Activated CD8-positive, alpha-beta memory T cell treated with anti-CD3 and anti-CD28 coated beads for 36 hours (primary cell): ENCODE data around the gene RAB11FIP4. TPM values are rescaled to one million over a fixed set of nuclear protein-coding genes. Genes with fewer than 3 reads are reported as not detected.

Experiments
- CTCF ChIA-PET: fragments of 350-600 bp; sonication (Branson Sonifier 250); formaldehyde crosslinking; loops from one replicate; lab custom pipeline; 2021; ENCODE audit warnings: antibody characterized with exemption; lab: Charles Lee
- POLR2A ChIA-PET: fragments of 350-600 bp; sonication (Branson Sonifier 250); formaldehyde crosslinking; loops from one replicate; lab custom pipeline; 2021; ENCODE audit warnings: antibody characterized with exemption; lab: Charles Lee
- total RNA-seq, 2 experiments: library from RNA; stranded (reverse); gene quantifications; one replicate each; pipeline ENCODE4 v1.2.3, GENCODE V29; 2021

Gene RAB11FIP4
- total RNA-seq, 2 experiments from 2014 or later: 14.8 to 17.8 TPM

DNA sequence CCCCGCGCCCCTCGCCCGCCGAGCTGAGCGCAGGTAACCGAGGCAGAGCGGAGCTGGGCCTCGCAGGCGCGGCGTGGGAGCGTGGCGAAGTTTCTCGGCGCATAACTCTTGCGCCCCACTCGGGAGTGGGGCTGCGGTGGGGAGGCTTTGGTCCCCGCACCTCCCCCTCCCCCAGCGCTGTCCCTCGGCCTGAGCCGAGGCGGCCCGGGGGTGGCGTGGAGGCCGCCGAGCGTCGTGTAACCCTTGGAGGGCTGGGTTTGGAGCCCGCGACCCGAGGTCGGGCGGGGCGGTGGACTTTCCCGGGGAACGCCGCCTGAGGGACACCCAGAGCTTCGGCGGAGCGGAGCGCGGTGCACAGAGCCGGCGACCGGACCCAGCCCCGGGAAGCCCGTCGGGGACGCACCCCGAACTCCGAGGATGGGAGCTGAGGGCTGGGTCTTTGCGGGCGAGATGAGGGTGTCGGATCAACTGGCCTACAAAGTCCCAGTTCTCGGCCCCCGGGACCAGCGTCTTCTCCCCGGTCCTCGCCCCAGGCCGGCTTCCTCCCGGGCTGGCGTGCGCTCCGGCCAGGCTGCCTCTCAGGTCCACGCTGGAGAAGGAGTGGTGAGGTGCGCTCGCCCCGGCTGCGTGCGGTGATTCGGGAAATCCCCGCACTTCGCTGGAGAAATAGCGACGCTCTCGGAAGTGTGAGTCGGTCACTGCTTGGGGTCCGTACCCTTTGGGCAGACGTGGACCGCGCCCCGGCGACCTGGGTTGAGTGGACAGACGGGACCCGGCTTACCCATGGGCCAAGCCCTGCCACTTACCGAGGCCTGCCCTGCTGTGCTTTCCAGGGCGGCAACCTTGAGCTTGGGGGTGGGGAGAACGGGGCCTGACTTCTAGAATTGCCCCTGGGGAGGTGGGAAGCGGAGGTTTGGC, 168.4 kb downstream of the RAB11FIP4 start:
- ChIA-PET CTCF (interaction anchor here (0.5 to 1.6 kb wide), 2 partner anchors 122 to 285 kb away, joined by 3 to 4 read pairs; no protein-coding TSS in a partner anchor), POLR2A (no interaction called here)

- ChIA-PET CTCF (no interaction called here), POLR2A (no interaction called here)
These were observed 169.3 kb downstream of the RAB11FIP4 start for GRCh38 chr17:31560616-31561235.

GRCh38 chr17:31561469-31562375, 170.2 kb downstream of the RAB11FIP4 start:
- ChIA-PET CTCF (interaction anchor here (0.8 kb wide), 1 partner anchor 281 kb away, joined by 3 read pairs; no protein-coding TSS in a partner anchor), POLR2A (no interaction called here)

- ChIA-PET POLR2A (no interaction called here), CTCF (no interaction called here)
These were observed 170.9 kb downstream of the RAB11FIP4 start for GRCh38 chr17:31562376-31562840.

DNA sequence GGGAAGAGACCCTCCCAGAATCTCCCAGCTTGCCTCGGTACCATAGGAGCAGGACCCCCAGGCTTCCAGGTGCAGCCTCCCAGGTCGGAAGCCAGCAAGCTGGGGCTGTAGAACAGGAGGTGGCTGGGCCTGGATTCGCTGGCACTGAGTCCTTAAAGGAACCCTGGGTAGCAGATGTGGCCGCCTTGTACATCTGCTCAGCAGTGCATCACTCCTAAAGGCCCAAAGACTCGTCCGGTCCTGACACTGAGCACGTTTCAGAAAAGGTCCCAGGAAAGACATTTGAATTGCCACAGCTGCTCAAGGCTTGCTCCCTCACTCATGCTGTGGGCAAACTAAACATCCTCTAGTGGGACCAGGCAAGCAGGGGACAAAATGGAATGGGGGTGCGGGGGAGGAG, 172.8 kb downstream of the RAB11FIP4 start:
- ChIA-PET POLR2A (no interaction called here), CTCF (interaction anchor here (0.9 to 1.5 kb wide), 2 partner anchors 13 to 279 kb away, joined by 3 read pairs; no protein-coding TSS in a partner anchor)

DNA sequence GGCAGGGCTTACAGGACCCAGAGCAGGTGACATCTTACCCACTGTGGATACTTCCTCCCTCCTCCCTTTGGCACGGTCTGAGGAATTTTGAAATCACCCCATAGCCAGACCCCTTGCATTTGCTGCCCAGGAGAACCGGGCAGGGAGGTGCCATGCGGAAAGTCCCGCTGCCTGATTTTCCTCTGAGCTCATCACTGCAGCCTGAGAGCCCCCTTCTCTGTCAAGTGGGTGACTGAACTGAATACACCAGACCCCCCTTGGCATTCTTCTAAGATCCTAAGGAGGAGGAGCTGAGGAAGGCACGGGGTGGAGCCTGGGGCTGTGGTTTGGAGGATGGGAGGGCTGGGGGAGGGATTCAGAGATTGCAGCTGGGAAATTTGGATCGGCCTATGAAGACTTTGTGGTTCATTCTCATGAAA, 173.4 kb downstream of the RAB11FIP4 start:
- ChIA-PET CTCF (interaction anchor here (1.5 kb wide), 1 partner anchor 14 kb away, joined by 3 read pairs; no protein-coding TSS in a partner anchor), POLR2A (no interaction called here)

- ChIA-PET POLR2A (no interaction called here), CTCF (interaction anchor here (1.5 kb wide), 1 partner anchor 14 kb away, joined by 3 read pairs; no protein-coding TSS in a partner anchor)
These were observed 174.2 kb downstream of the RAB11FIP4 start for GRCh38 chr17:31565652-31566051.

DNA sequence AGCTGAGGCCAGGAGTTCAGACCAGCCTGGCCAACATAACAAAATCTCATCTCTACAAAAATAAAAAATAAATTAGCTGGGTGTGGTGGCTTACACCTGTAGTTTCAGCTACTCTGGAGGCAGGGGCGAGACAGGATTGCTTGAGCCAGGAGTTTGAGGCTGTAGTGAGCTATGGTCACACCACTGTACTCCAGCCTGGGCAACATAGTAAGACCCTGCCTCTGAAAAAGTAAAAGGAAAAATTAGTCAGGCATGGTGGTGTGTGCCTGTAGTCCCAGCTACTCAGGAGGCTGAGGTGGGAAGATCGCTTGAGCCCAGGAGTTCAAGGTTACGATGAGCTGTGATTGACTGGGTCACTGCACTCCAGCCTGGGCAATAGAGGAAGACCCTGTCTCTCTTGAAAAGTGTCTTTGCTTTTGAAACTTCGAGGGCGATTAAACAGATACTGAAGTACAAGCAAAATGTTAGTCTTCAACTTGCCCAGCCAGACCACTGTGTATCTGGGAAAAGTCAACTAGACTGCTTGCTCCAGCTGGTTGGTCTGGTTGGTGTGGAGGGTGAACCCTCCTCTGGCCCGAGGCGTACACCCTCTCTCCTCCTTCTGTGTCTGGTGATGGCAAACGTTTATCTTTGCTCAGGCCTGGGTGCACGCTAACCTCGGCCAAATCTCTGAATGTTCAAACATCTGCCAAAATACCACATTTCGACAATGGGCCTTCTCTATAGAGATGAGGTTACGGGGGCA, 174.9 kb downstream of the RAB11FIP4 start:
- ChIA-PET POLR2A (no interaction called here), CTCF (no interaction called here)

DNA sequence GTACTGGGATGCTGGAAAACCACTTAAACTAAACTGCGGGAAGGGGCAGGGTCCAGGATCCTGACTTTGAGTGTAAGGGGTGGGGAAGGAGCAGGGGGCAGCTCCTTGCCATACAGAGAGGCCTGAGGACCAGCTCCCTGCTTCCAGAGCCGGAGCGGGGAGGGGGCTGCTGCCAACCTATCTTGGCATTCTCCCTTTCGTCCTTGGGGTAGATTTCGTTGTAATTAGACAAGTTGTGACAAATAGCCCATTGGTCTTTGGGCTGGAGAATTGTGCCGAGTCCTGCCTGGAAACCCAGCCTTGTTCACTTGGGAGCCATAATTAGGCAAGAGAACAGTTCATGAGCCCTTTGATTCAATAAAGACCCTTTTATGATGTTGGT, 175.5 kb downstream of the RAB11FIP4 start:
- ChIA-PET CTCF (no interaction called here), POLR2A (no interaction called here)

DNA sequence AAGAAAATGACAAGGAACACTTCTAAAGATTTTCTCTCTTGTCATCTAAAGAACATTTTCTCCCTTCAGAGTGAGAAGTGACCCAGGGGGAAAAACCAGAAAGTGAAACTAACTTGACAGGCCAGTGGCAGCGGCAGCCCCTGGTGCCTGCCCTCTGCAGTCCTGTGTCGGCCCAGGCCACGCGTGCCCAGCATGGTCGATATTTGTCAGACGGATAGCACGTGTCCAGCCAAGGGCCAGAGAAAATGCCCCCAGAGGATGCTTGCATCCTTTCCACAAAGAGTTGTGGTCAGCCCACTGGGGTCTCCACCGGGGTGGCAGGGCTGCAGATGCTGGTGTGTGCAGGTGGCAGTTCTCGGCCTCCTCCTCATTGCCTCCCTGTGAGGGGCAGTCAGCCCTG, 176.6 kb downstream of the RAB11FIP4 start:
- ChIA-PET POLR2A (no interaction called here), CTCF (no interaction called here)

DNA sequence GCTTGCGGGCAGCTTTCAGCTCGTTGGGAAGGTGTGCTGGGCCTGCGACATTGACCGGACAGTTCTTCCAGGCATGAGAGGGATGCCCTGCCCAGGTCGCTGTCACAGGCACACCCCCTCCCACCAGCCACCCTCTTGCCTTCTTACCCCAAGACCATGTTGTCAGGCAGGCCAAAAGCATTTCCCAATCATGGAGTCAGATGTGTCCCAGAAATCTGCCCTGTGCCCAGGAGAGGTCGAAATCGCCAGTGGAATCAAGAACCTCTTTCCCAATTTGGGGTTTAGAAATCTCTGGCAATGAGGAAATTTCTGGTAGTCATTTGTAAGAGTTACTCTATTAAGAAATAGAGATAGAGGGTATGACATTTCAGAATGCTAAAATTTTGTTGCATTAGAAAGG, 177.1 kb downstream of the RAB11FIP4 start:
- CTCF ChIA-PET: no interaction called here

GRCh38 chr17:31570231-31570630, 178.8 kb downstream of the RAB11FIP4 start:
- ChIA-PET CTCF (interaction anchor here (1.5 kb wide), 1 partner anchor 272 kb away, joined by 3 read pairs; no protein-coding TSS in a partner anchor), POLR2A (no interaction called here)

More for the DNA sequence above, 177.1 kb downstream of the RAB11FIP4 start:
- POLR2A ChIA-PET: no interaction called here

- ChIA-PET CTCF (no interaction called here), POLR2A (no interaction called here)
These were observed 179.7 kb downstream of the RAB11FIP4 start for GRCh38 chr17:31570951-31571892.

DNA sequence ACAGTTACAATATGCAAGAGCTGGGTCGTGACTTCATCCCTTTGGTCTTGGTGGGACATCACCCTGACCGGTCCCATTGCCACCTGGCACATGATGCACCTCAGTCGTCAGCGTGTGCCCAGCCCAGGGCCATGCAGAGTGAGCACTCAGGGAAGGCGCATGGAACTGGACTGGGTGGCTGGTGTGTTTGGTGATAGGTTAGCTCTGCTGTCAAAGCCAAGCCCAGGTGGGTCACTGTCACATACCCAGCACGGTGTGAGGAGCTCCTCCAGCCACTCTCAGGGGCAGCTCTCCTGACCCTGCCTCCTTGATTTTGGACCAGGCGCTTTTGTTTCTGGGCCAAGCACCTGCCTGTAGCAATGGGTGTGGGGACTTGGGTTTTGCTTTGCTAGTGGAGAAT, 180.9 kb downstream of the RAB11FIP4 start:
- POLR2A ChIA-PET: no interaction called here
- CTCF ChIA-PET: no interaction called here

GRCh38 chr17:31573047-31573446, 181.6 kb downstream of the RAB11FIP4 start:
- ChIA-PET CTCF (no interaction called here), POLR2A (no interaction called here)

- CTCF ChIA-PET: no interaction called here
- POLR2A ChIA-PET: no interaction called here
These were observed 182.4 kb downstream of the RAB11FIP4 start for GRCh38 chr17:31573861-31574260.

GRCh38 chr17:31574458-31574857, 183.0 kb downstream of the RAB11FIP4 start:
- ChIA-PET POLR2A (no interaction called here), CTCF (no interaction called here)
